COLO668 (cell line): ENCODE data around the gene GIMAP4.
A peak's percentile ranks its signal among the peaks of the same experiment; 100 is the strongest.
"Not testable (repeated sequence)": the region's sequence is repeated elsewhere in the genome, so short reads cannot be mapped to it uniquely, and the experiment has no call there.

ENCODE experiments used
- DNase-seq: peaks from one replicate; lab custom pipeline; 2025; ENCODE audit not compliant: unreplicated experiment; lab: John Stamatoyannopoulos, UW

Gene GIMAP4

GRCh38 chr7:150579979-150580637, 12.9 kb downstream of the GIMAP4 start:
- DNase-seq, result peak; percentile 56

GRCh38 chr7:150580638-150581394, 13.6 kb downstream of the GIMAP4 start:
- DNase-seq, result no peak

- no peak for DNase-seq
These were observed 18.0 kb downstream of the GIMAP4 start for GRCh38 chr7:150585199-150585598.

- no peak for DNase-seq
These were observed 19.0 kb downstream of the GIMAP4 start for GRCh38 chr7:150586068-150586784.

- DNase-seq, result no peak
These were observed 19.6 kb downstream of the GIMAP4 start for GRCh38 chr7:150586785-150587152.

- no peak for DNase-seq
These were observed 20.4 kb downstream of the GIMAP4 start for GRCh38 chr7:150587551-150587950.

GRCh38 chr7:150594805-150595204, 27.6 kb downstream of the GIMAP4 start:
- no peak for DNase-seq

- DNase-seq, result no peak
These were observed 28.2 kb downstream of the GIMAP4 start for GRCh38 chr7:150595361-150595760.

- not testable (repeated sequence) for DNase-seq
These were observed 36.4 kb downstream of the GIMAP4 start for GRCh38 chr7:150603600-150603999.

- no peak for DNase-seq
These were observed 43.0 kb downstream of the GIMAP4 start for GRCh38 chr7:150610233-150610632.

- DNase-seq, result no peak
These were observed 45.7 kb downstream of the GIMAP4 start for GRCh38 chr7:150612925-150613324.

GRCh38 chr7:150613880-150614279, 46.7 kb downstream of the GIMAP4 start:
- no peak for DNase-seq

- DNase-seq, result not testable (repeated sequence)
These were observed 47.2 kb downstream of the GIMAP4 start for GRCh38 chr7:150614426-150614825.

- not testable (repeated sequence) for DNase-seq
These were observed 48.1 kb downstream of the GIMAP4 start for GRCh38 chr7:150615221-150615755.

GRCh38 chr7:150620061-150620460, 52.9 kb downstream of the GIMAP4 start:
- no peak for DNase-seq

GRCh38 chr7:150620617-150621371, 53.6 kb downstream of the GIMAP4 start:
- no peak for DNase-seq

GRCh38 chr7:150621376-150621775, 54.2 kb downstream of the GIMAP4 start:
- no peak for DNase-seq
